Measurements from ENCODE around the gene LMX1A. TPM values are rescaled to one million over a fixed set of nuclear protein-coding genes. Genes with fewer than 3 reads are reported as not detected.

Gene LMX1A
- polyA plus RNA-seq, 1 donor (not counting 4 experiments of a cell fraction or from before 2014, with no cell fraction given), result not detected

- H3K27ac ChIP-seq (ENCODE audit: control insufficient read depth, insufficient read depth, low read length), result no peak overlapping the region
- no peak overlapping the region for H3K4me2 ChIP-seq (ENCODE audit: control insufficient read depth, extremely low read depth, insufficient read depth, low read depth, low read length)
- H3K9me1 ChIP-seq (ENCODE audit: control insufficient read depth, extremely low read depth, insufficient read depth, low read length), result no peaks in the 10 kb centered on the region
- dilution Hi-C loops (cut with MboI; ENCODE audit: extremely low pct_ligation_motif_present, low sequenced_read_pairs), result no loop called here
- no peak for FAIRE-seq
- no peaks in the 10 kb centered on the region for H3K9me3 ChIP-seq (ENCODE audit: control insufficient read depth, low read depth, low read length)
- DNase-seq (ENCODE audit: low read depth, low spot score), result no peak
- peaks cover 35% of the 10 kb centered on the region for H3K27me3 ChIP-seq (ENCODE audit: control insufficient read depth, extremely low read depth, insufficient read depth, low read length)
- H3K79me2 ChIP-seq (ENCODE audit: control insufficient read depth, insufficient read depth, low read length), result no peaks in the 10 kb centered on the region
- H3K9ac ChIP-seq (ENCODE audit: control insufficient read depth, extremely low read depth, insufficient read depth, low read length), result no peak overlapping the region
- no peaks in the 10 kb centered on the region for H3K4me1 ChIP-seq (ENCODE audit: control insufficient read depth, extremely low read depth, insufficient read depth, low read length)
- H3K36me3 ChIP-seq (ENCODE audit: control insufficient read depth in 2 of 2, extremely low read depth in 1 of 2, insufficient read depth in 2 of 2, low read length in 2 of 2), result no peaks in the 10 kb centered on the region
- TF ChIP-seq EZH2 (IDR thresholded peaks at IDR 0.05; ENCODE audit: low read length) (no peak), CTCF (optimal IDR thresholded peaks at IDR 0.05 in 1 of 3, IDR thresholded peaks at IDR 0.05 in 1 of 3, conservative IDR thresholded peaks at IDR 0.05 in 1 of 3; ENCODE audit: extremely low read depth in 1 of 3, insufficient read depth in 2 of 3, low read length in 3 of 3) (no peak)
- no peak overlapping the region for H3K4me3 ChIP-seq (ENCODE audit: control insufficient read depth in 2 of 3, extremely low read depth in 1 of 3, insufficient read depth in 2 of 3, low read depth in 1 of 3, low read length in 3 of 3)
- no peak overlapping the region for H2AFZ ChIP-seq (ENCODE audit: control insufficient read depth, low read length)
- no peaks in the 10 kb centered on the region for H4K20me1 ChIP-seq (ENCODE audit: control insufficient read depth, extremely low read depth, insufficient read depth, low read length)
Observed at GRCh38 chr1:165287329-165287728, 69.2 kb downstream of the LMX1A start.

GRCh38 chr1:165284454-165284853, 72.1 kb downstream of the LMX1A start:
- no peak for FAIRE-seq
- H3K79me2 ChIP-seq (ENCODE audit: control insufficient read depth, insufficient read depth, low read length), result no peaks in the 10 kb centered on the region

More at GRCh38 chr1:165284454-165284853, 72.1 kb downstream of the LMX1A start:
- Histone ChIP-seq H4K20me1 (ENCODE audit: control insufficient read depth, extremely low read depth, insufficient read depth, low read length) (no peaks in the 10 kb centered on the region), H3K4me1 (ENCODE audit: control insufficient read depth, extremely low read depth, insufficient read depth, low read length) (no peaks in the 10 kb centered on the region), H3K4me3 (ENCODE audit: control insufficient read depth in 2 of 3, extremely low read depth in 1 of 3, insufficient read depth in 2 of 3, low read depth in 1 of 3, low read length in 3 of 3) (no peak overlapping the region), H3K27me3 (ENCODE audit: control insufficient read depth, extremely low read depth, insufficient read depth, low read length) (peaks cover 32% of the 10 kb centered on the region), H3K4me2 (ENCODE audit: control insufficient read depth, extremely low read depth, insufficient read depth, low read depth, low read length) (no peak overlapping the region), H2AFZ (ENCODE audit: control insufficient read depth, low read length) (no peak overlapping the region), H3K9me3 (ENCODE audit: control insufficient read depth, low read depth, low read length) (no peaks in the 10 kb centered on the region), H3K27ac (ENCODE audit: control insufficient read depth, insufficient read depth, low read length) (no peak overlapping the region), H3K9me1 (ENCODE audit: control insufficient read depth, extremely low read depth, insufficient read depth, low read length) (no peaks in the 10 kb centered on the region), H3K36me3 (ENCODE audit: control insufficient read depth in 2 of 2, extremely low read depth in 1 of 2, insufficient read depth in 2 of 2, low read length in 2 of 2) (no peaks in the 10 kb centered on the region), H3K9ac (ENCODE audit: control insufficient read depth, extremely low read depth, insufficient read depth, low read length) (no peak overlapping the region)
- dilution Hi-C loops (cut with MboI; ENCODE audit: extremely low pct_ligation_motif_present, low sequenced_read_pairs), result no loop called here
- no peak for TF ChIP-seq EZH2 (IDR thresholded peaks at IDR 0.05; ENCODE audit: low read length)
- TF ChIP-seq CTCF (optimal IDR thresholded peaks at IDR 0.05 in 1 of 3, IDR thresholded peaks at IDR 0.05 in 1 of 3, conservative IDR thresholded peaks at IDR 0.05 in 1 of 3; ENCODE audit: extremely low read depth in 1 of 3, insufficient read depth in 2 of 3, low read length in 3 of 3), result no peak
- no peak for DNase-seq (ENCODE audit: low read depth, low spot score)

Measured in keratinocyte (primary cell).